Measurements from ENCODE around the gene SMIM27. TPM values are rescaled to one million over a fixed set of nuclear protein-coding genes. Genes with fewer than 3 reads are reported as not detected.
A peak's percentile ranks its signal among the peaks of the same experiment; 100 is the strongest.

SMIM27 gene
- total and polyA plus RNA-seq, 2 of the 13 experiments (the other 11 are each of a cell fraction or from before 2014, with no cell fraction given): 17.9 to 19.0 TPM

DNA sequence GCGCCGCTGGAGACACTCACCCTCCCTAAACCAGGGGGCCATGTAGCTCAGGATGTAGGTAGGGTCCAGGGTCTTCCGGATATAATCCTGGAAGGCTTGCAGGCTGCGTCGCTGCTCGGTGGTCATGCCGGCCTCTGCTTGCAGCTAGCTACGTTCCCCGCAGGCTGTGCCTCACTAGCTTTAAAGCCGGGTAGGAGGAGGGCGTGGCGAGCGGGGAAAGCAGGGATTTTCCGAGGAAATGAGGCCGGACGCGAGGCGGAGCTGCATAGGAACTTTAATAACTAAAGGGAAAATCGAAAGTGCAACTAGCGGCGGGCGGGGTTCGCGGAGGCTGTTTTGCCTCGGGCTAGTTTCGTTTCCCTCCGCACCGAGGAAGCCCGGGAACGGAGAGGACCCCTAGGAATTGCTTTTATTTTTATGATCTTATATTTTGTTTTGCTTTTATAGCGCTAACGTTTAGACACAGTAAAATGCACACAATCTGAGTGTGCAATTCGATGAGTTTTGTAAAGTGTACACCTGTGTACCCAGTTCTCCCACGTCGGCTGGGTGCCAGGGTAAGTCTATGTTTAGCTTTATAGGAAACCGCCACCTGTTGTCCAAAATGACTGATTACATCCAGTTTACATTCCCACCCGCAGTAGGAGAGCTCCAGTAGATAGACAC lies 26.0 kb upstream of the SMIM27 start, which contains the start of gene RIGI (continued):
- TF ChIP-seq ATF6 (CRISPR knock-in tag; conservative IDR thresholded peaks at IDR 0.05): no peak
- no peak for TF ChIP-seq U2AF1 (optimal IDR thresholded peaks at IDR 0.05; ENCODE audit: low read depth, low read length)
- peak; percentile 75 for TF ChIP-seq POGZ (CRISPR knock-in tag; IDR thresholded peaks at IDR 0.05)
- TF ChIP-seq MXD3 (CRISPR knock-in tag; IDR thresholded peaks at IDR 0.05): 0 out of 2 replicates have a peak, but pooled peaks have one; percentile 61
- TF ChIP-seq MAFF (IDR thresholded peaks at IDR 0.05; ENCODE audit: low read depth, low read length): no peak
- TF ChIP-seq ZNF687 (CRISPR knock-in tag; IDR thresholded peaks at IDR 0.05): peak; percentile 77
- TF ChIP-seq ZNF10 (CRISPR knock-in tag; IDR thresholded peaks at IDR 0.05; ENCODE audit: borderline replicate concordance, low read depth): no peak
- 0 out of 2 replicates have a peak, but pooled peaks have one; percentile 47 for TF ChIP-seq RFXAP (CRISPR knock-in tag; IDR thresholded peaks at IDR 0.05; ENCODE audit: borderline replicate concordance)
- no peak for TF ChIP-seq ESRRA (CRISPR knock-in tag; IDR thresholded peaks at IDR 0.05; ENCODE audit: low read depth)
- TF ChIP-seq RBM22 (optimal IDR thresholded peaks at IDR 0.05; ENCODE audit: low read length): peak; percentile 42
- 0 out of 2 replicates have a peak, but pooled peaks have one; percentile 5 for TF ChIP-seq ZNF547 (CRISPR knock-in tag; IDR thresholded peaks at IDR 0.05)
- TF ChIP-seq XRCC5 (optimal IDR thresholded peaks at IDR 0.05; ENCODE audit: low read length): peak; percentile 63
- TF ChIP-seq, protein P1, sequence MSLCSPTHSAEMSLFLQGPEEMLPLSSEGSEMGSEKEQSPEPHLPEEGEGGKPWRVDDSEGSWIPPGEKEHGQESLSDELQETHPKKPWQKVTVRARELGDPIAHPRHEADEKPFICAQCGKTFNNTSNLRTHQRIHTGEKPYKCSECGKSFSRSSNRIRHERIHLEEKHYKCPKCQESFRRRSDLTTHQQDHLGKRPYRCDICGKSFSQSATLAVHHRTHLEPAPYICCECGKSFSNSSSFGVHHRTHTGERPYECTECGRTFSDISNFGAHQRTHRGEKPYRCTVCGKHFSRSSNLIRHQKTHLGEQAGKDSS (CRISPR knock-in tag; IDR thresholded peaks at IDR 0.05; ENCODE audit: borderline replicate concordance, low read depth): no peak
- no peak for TF ChIP-seq CBX2 (IDR thresholded peaks at IDR 0.05; ENCODE audit: low read depth, low read length)
- TF ChIP-seq CBX2 (CRISPR knock-in tag; IDR thresholded peaks at IDR 0.05; ENCODE audit: low read depth): no peak
- TF ChIP-seq ZSCAN9 (CRISPR knock-in tag; IDR thresholded peaks at IDR 0.05; ENCODE audit: borderline replicate concordance): peak; percentile 67
- no peak for TF ChIP-seq GLMP (CRISPR knock-in tag; IDR thresholded peaks at IDR 0.05; ENCODE audit: borderline replicate concordance)
- TF ChIP-seq ZNF503 (CRISPR knock-in tag; IDR thresholded peaks at IDR 0.05): peak; percentile 70

All from HepG2 (cell line).